Urothelium cell line (cell line): ENCODE data around the gene IGFN1.

Experiments used
- DNase-seq: peaks from one replicate; pipeline ENCODE4 v3.0.0; 2011; ENCODE audit warnings: low spot score, mixed read lengths
- FAIRE-seq: peaks from 2 replicates; lab custom pipeline; 2011; peaks lifted over from hg19 to GRCh38; lab: Jason Lieb, UNC

The IGFN1 gene

GRCh38 chr1:201184307-201185122, 6.1 kb upstream of the IGFN1 start:
- FAIRE-seq, result no peak
- peak; percentile 71 for DNase-seq

DNA sequence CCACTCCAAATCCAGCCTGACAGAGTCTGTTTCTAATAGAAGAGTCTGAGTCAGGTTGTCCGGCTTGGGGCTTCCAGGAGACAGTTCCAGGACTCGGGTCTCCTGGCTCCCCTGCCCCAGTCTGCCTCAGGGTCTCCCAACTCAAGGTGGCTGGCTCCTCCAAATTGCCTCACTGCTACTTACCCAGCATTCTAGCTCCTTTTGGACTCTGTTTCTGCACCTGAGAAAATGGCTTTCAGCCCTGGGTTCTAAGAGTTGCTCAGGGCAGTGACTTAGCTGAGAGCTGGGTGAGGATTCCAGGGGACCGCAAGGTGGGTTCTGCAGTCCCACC, 5.5 kb upstream of the IGFN1 start:
- FAIRE-seq (no peak), DNase-seq (no peak)

- DNase-seq (no peak), FAIRE-seq (no peak)
These were observed 5.0 kb upstream of the IGFN1 start for GRCh38 chr1:201185527-201186128.

DNA sequence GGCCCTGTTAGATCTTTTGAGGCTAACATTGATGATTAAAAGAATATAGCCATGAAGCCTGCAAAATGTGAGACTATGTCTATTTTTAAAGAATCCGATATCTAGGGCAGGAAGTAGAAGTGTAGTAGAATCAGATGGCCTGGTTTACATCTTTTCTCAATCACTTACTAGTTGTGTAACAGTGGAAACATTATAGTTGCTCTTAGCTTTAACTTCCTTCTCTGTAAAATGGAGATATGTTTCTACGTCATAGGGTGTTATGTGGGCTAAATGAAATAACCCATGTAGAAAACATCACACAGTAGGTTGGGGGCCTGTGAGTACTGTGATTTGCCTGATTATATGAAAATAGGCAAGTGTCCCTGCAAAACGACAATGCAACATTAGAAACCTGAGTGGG, 4.4 kb upstream of the IGFN1 start:
- FAIRE-seq, result no peak
- DNase-seq, result no peak

- DNase-seq, result no peak
- no peak for FAIRE-seq
These were observed 1.5 kb upstream of the IGFN1 start for GRCh38 chr1:201189085-201189484.

DNA sequence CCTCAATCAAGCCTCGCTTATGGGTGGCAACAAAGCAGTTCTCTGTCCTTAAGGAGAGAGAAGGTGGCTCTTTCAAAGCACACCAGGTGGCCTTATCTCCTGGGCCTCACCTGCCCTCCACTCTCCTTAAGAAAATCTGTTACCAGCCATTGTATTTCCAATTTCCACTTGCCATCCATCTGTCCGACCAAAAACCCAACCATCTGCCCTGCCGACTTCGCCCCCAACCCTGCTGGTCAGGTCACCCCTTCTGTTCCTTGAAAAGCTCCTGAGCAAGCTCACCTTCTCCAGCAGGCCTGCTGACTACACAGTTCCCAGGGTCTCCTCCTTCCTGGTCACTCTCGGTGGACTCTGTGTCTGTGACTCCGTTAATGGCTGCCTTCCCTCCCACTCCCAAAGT, 619 bp upstream of the IGFN1 start:
- FAIRE-seq, result no peak
- no peak for DNase-seq

DNA sequence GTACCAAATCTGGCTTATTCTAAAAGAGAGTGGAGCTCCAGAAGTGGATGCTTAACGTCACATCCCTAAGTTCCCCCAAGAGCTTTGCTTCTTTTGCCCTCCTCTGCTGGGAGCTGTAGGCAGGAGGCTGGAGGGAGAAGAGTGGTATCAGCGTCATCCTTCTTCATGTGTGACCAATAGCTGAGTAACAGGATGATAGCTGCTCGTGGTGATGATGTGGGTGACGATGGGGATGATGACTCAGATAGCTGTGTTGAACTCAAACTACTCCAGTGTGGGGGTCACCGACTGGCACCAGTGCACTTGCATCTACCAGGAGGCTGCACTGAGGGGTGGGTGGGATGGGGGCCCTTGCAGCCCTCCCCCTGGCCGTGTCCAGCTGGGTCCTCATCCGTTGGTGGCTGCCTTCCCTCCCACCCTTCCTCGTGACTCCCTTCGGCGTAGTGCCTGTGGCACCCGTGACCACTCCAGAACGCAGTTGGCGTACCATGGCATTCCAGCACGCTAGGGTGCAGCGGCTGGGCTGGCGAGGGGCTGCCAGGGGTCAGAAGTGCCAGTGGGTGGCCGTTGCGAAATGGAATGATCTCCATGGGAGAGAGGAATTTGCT, 1.1 kb downstream of the IGFN1 start:
- FAIRE-seq, result peak; percentile 17
- DNase-seq, result peak; percentile 64

- DNase-seq, result no peak
- no peak for FAIRE-seq
These were observed 1.7 kb downstream of the IGFN1 start for GRCh38 chr1:201192261-201192788.

- FAIRE-seq (no peak), DNase-seq (no peak)
These were observed 3.4 kb downstream of the IGFN1 start for GRCh38 chr1:201194046-201194445.

GRCh38 chr1:201198598-201198997, 8.0 kb downstream of the IGFN1 start:
- FAIRE-seq (no peak), DNase-seq (no peak)

GRCh38 chr1:201205036-201205435, 14.4 kb downstream of the IGFN1 start:
- no peak for FAIRE-seq
- no peak for DNase-seq

GRCh38 chr1:201206176-201206575, 15.6 kb downstream of the IGFN1 start:
- no peak for DNase-seq
- no peak for FAIRE-seq

DNA sequence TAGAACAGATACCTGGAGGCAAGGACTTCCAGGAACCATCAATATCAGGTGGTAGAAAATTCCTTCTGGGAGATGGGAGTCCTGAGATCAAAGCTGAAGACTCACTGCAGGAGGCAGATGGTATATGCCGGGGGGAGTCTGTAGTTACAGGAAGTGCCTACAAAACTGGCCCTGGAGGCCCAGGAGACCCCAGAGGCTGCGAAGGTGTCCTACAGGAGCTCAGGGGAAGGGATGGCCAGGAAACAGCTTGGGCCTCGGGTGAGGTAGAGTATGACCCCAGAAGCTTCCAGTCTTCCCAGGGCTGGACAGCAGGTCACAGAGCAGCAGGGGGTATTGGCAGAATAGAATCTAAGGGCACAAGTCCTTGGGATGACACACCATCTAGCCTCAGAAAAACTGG, 16.4 kb downstream of the IGFN1 start:
- FAIRE-seq (no peak), DNase-seq (no peak)

GRCh38 chr1:201208236-201208635, 17.6 kb downstream of the IGFN1 start:
- no peak for FAIRE-seq
- no peak for DNase-seq

DNA sequence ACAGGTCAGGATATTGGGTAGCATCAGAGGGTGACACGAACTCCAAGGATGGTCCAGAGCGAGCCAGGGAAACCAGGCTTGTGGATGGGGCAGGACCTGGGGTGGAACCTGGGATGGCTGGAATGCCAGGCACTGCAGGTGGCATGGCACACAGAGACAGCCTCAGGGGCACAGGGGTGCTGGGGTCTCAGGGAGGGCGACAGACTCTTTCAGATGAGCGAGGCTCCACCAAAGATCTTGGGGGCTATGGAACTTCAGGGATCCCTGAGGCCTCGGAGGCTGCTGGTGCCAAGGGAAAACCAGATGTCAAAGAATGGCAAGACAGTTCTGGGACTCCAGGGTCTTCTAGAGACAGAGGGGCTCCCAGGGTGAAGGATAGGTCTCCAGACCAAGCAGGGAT, 21.4 kb downstream of the IGFN1 start:
- FAIRE-seq, result no peak
- no peak for DNase-seq

DNA sequence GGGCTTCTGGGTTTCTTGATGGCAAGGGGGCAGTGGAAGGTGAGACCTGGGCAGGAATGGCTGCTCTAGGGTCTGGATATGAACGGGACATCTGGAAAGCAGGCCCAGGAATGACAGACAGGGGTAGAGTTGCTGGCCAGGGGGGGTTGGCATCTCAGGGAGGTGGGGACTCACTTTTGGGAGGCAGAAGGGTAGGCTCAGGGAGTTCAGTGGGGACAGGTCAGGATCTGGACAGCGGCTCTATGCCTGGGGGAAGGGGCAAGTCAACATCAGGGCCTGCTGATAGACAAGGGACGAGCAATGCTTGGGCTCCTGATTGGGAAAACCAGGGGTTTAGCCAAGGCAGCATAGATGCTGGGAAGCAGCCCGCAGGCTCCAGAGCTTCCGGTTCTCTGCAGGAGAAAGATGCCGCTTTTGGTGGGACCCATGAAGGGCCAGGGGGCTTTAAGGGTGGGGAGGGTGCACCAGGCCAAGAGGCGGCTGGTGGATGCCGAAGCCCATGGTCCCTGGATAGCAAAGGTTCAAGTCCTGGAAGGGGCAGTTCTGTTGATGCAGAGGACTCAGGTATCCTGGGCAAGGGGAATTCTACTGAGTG, 21.9 kb downstream of the IGFN1 start:
- DNase-seq (no peak), FAIRE-seq (no peak)

GRCh38 chr1:201213106-201213770, 22.6 kb downstream of the IGFN1 start:
- FAIRE-seq (no peak), DNase-seq (no peak)

GRCh38 chr1:201213926-201214325, 23.3 kb downstream of the IGFN1 start:
- FAIRE-seq (no peak), DNase-seq (no peak)

- FAIRE-seq (no peak), DNase-seq (no peak)
These were observed 23.8 kb downstream of the IGFN1 start for GRCh38 chr1:201214461-201214860.

- DNase-seq (no peak), FAIRE-seq (no peak)
These were observed 24.3 kb downstream of the IGFN1 start for GRCh38 chr1:201214886-201215285.
